GM04504 (cell line): ENCODE data around the gene SAV1.
"Not testable (repeated sequence)": the region's sequence is repeated elsewhere in the genome, so short reads cannot be mapped to it uniquely, and the experiment has no call there.

Source experiments
- DNase-seq: peaks from one replicate; pipeline ENCODE4 v3.0.0-alpha.2; 2012; ENCODE audit warnings: low read depth

Gene SAV1

GRCh38 chr14:50667996-50668825 lies at the start of gene SAV1:
Gene SAV1, minus strand, starts transcription at chr14:50668306. Its CDS starts 339 bp downstream, at chr14:50667967.
- peak; percentile 63 for DNase-seq

GRCh38 chr14:50717811-50718210 lies 49.7 kb upstream of the SAV1 start:
- no peak for DNase-seq

GRCh38 chr14:50714450-50715073 lies 46.5 kb upstream of the SAV1 start:
- peak; percentile 14 for DNase-seq

GRCh38 chr14:50711043-50711442 lies 42.9 kb upstream of the SAV1 start:
- no peak for DNase-seq

- no peak for DNase-seq
Measured at GRCh38 chr14:50705026-50705593, 37.0 kb upstream of the SAV1 start.

GRCh38 chr14:50704454-50705010 lies 36.4 kb upstream of the SAV1 start:
- DNase-seq: no peak

- DNase-seq: peak; percentile 18
Measured at GRCh38 chr14:50697659-50698290, 29.7 kb upstream of the SAV1 start.

- DNase-seq: not testable (repeated sequence)
Measured at GRCh38 chr14:50694260-50694659, 26.2 kb upstream of the SAV1 start.

- DNase-seq: no peak
Measured at GRCh38 chr14:50688875-50689274, 20.8 kb upstream of the SAV1 start.

GRCh38 chr14:50679674-50680073 lies 11.6 kb upstream of the SAV1 start:
- no peak for DNase-seq

GRCh38 chr14:50678163-50678562 lies 10.1 kb upstream of the SAV1 start:
- DNase-seq: no peak

GRCh38 chr14:50677527-50678063 lies 9.5 kb upstream of the SAV1 start:
- no peak for DNase-seq

GRCh38 chr14:50676814-50677516 lies 8.9 kb upstream of the SAV1 start:
- no peak for DNase-seq

- no peak for DNase-seq
Measured at GRCh38 chr14:50675597-50675996, 7.5 kb upstream of the SAV1 start.

GRCh38 chr14:50670866-50671256 lies 2.8 kb upstream of the SAV1 start:
- DNase-seq: no peak

- no peak for DNase-seq
Measured at GRCh38 chr14:50670196-50670865, 2.2 kb upstream of the SAV1 start.

- DNase-seq: no peak
Measured at GRCh38 chr14:50669441-50669986, 1.4 kb upstream of the SAV1 start.

- no peak for DNase-seq
Measured at GRCh38 chr14:50668826-50669143, 679 bp upstream of the SAV1 start.

- DNase-seq: no peak
Measured at GRCh38 chr14:50667684-50667995, 466 bp downstream of the SAV1 start.

GRCh38 chr14:50666772-50667683 lies 1.1 kb downstream of the SAV1 start:
- peak; percentile 27 for DNase-seq
